Ovary (tissue), 9 donors: ENCODE results near the gene CARMIL1. TPM values are rescaled to one million over a fixed set of nuclear protein-coding genes. Genes with fewer than 3 reads are reported as not detected.

Source experiments
- DNase-seq, 5 donors: peaks; one replicate each; pipeline ENCODE4 v3.0.0-alpha.2; 2019 to 2020
- H3K27ac ChIP-seq, 2 donors: fragments of 200-600 bp; one replicate each; pipeline versions ENCODE4 v1.5.1 to v1.8.0; 2019 to 2022
- H3K27me3 ChIP-seq: fragments of 200-600 bp; one replicate; pipeline ENCODE4 v1.8.0; 2022
- H3K36me3 ChIP-seq: fragments of 200-600 bp; sonication (generic); one replicate; pipeline ENCODE4 v1.5.1; 2019
- H3K4me1 ChIP-seq: one replicate; pipeline ENCODE4 v1.8.1; 2013; ENCODE audit warnings: mild to moderate bottlenecking, moderate library complexity; ENCODE audit not compliant: insufficient read depth
- H3K4me3 ChIP-seq: fragments of 200-600 bp; sonication (generic); one replicate; pipeline ENCODE4 v1.5.1; 2017
- H3K9me3 ChIP-seq, 2 donors: fragments of 200-600 bp in 1 of 2; sonication (generic) in 1 of 2; one replicate each; pipeline versions ENCODE4 v1.5.1 to v1.8.1; 2013 to 2019; ENCODE audit warnings: mild to moderate bottlenecking in 1 of 2, moderate library complexity in 1 of 2
- EP300 ChIP-seq: sonication (generic); formaldehyde crosslinking; IDR thresholded peaks from one replicate; pipeline ENCODE4 v1.6.1; 2017; ENCODE audit warnings: antibody characterized with exemption
- POLR2A ChIP-seq: fragments of 450-650 bp; IDR thresholded peaks from one replicate; pipeline ENCODE4 v1.6.1; 2017; ENCODE audit warnings: antibody characterized with exemption, mild to moderate bottlenecking, moderate library complexity
- WGBS, 3 donors: extraction: QIAGEN DNeasy Blood & Tissue Kit in 1 of 3; methylation state at CpG; one replicate each; pipeline versions ENCODE4 v1.1.5 to v1.1.7; 2013 to 2017; 5-methylcytosine and 5-hydroxymethylcytosine counted together
- intact Hi-C, 4 donors: fragments of 100-400 bp; cut with DNase I; formaldehyde crosslinking; loops; one replicate each; pipeline versions ENCODE4 v1.11.0 to v1.15.1; 2022 to 2023
- polyA plus RNA-seq, 2 donors: library from polyadenylated mRNA; stranded (reverse); fragments of 200-250 nt in 1 of 2; fragments of 350-450 nt in 1 of 2; fragmentation: Illumina TruSeq in 1 of 2; extraction: RNeasy Lipid Tissue Mini Kit (QIAGEN cat#74804) in 1 of 2; gene quantifications; one replicate each; pipeline ENCODE4 v1.2.3, GENCODE V29; 2013 to 2014
- total RNA-seq, 7 donors: library from RNA; depleted of rRNA in 2 of 7; stranded (reverse); fragments of >200 nt in 2 of 7; fragmentation: NEBNext Ultra II Directional in 3 of 7; extraction: Animal tissue kit (Norgen Biotek cat#: 25700) in 3 of 7; gene quantifications; one replicate each; pipeline versions ENCODE4 v1.1.0 to v1.2.4, GENCODE V29; 2016 to 2023
- TF ChIP-seq, protein P1 (sequence below), 3 donors: fragments of 450-650 bp in 2 of 3; fragments of 200-600 bp in 1 of 3; IDR thresholded peaks; one replicate each; pipeline versions ENCODE4 v1.5.1 to v1.8.0; 2016 to 2022; ENCODE audit warnings: antibody characterized with exemption in 3 of 3, mild to moderate bottlenecking in 1 of 3
- donor health status: DM: no; HTN: no; CAD: no; lungs with moderate emphysema.
- donor health status: DM: no; HTN: no; CAD: no.
- donor health status: Bipolar disorder and iron deficiency.
- donor health status: DM: yes; HTN: yes; CAD: no.
- donor health status: DM: no; HTN: no; CAD: no.
- donor health status: DM: yes; HTN: yes; CAD: no.

CARMIL1 gene
- total and polyA plus RNA-seq, 9 donors, result 6.4 to 25.6 (median 16.8) TPM

DNA sequence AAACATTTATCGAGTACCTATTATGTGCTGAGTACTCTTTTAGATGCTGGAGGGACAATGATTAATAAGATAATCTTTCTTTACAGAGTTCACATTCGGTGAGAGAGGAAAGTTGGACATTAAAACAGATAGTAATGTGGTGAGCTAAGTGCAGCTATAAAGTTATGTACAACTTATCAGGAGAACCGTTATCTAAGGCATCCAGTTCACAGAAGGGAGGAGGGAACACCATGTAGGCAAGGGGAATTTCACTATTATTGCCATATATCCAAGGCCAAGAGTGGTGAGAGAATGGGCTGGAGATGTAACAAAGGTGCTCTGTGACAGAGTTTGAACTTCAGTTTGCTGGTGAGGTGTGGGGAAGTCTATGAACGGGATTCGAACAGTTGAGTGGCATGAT lies 105.8 kb downstream of the CARMIL1 start:
- no peak for DNase-seq
- WGBS, 3 donors, result 59 to 70% (median 62%) methylated on average over 5 of the region's 5 CpGs
- no peak overlapping the region for H3K27ac ChIP-seq

DNA sequence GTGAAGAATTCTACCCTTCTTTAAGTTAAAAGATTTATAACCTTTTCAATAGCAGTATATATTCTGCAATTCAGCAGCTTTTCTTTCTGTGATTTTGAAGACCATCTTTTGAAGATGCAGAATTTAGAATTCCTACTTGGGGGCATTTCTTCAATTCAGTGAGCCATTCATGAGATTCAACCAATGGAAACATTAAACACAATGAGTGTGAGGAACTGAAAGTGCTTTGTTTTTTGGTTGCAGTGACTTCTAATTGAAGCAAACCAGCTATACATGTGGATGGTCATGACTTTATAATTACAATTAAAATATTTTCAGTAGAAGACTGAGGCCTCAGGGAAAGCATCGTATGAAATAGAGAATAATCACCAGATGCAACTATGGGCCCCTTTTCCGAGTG lies 108.3 kb downstream of the CARMIL1 start:
- WGBS, 3 donors, result 94 to 98% (median 96%) methylated on average over 2 of the region's 2 CpGs
- Histone ChIP-seq H3K27me3 (no peaks in the 10 kb centered on the region), H3K9me3 (no peaks in the 10 kb centered on the region), H3K27ac (no peak overlapping the region), H3K36me3 (no peaks in the 10 kb centered on the region), H3K4me1 (peaks cover 1% of the 10 kb centered on the region), H3K4me3 (no peak overlapping the region)
- TF ChIP-seq POLR2A, result no peak
- TF ChIP-seq, protein P1, sequence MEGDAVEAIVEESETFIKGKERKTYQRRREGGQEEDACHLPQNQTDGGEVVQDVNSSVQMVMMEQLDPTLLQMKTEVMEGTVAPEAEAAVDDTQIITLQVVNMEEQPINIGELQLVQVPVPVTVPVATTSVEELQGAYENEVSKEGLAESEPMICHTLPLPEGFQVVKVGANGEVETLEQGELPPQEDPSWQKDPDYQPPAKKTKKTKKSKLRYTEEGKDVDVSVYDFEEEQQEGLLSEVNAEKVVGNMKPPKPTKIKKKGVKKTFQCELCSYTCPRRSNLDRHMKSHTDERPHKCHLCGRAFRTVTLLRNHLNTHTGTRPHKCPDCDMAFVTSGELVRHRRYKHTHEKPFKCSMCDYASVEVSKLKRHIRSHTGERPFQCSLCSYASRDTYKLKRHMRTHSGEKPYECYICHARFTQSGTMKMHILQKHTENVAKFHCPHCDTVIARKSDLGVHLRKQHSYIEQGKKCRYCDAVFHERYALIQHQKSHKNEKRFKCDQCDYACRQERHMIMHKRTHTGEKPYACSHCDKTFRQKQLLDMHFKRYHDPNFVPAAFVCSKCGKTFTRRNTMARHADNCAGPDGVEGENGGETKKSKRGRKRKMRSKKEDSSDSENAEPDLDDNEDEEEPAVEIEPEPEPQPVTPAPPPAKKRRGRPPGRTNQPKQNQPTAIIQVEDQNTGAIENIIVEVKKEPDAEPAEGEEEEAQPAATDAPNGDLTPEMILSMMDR (IDR thresholded peaks at IDR 0.05), result no peak
- TF ChIP-seq EP300, result no peak
- intact Hi-C loops, result no loop called here
- DNase-seq, result no peak

More for the DNA sequence above, 105.8 kb downstream of the CARMIL1 start:
- Histone ChIP-seq H3K27me3 (no peaks in the 10 kb centered on the region), H3K9me3 (no peaks in the 10 kb centered on the region), H3K4me3 (no peak overlapping the region), H3K36me3 (no peaks in the 10 kb centered on the region), H3K4me1 (peaks cover 3% of the 10 kb centered on the region)
- intact Hi-C loops, result no loop called here
- TF ChIP-seq, protein P1 (IDR thresholded peaks at IDR 0.05), result no peak
- TF ChIP-seq EP300 (no peak), POLR2A (no peak)

DNA sequence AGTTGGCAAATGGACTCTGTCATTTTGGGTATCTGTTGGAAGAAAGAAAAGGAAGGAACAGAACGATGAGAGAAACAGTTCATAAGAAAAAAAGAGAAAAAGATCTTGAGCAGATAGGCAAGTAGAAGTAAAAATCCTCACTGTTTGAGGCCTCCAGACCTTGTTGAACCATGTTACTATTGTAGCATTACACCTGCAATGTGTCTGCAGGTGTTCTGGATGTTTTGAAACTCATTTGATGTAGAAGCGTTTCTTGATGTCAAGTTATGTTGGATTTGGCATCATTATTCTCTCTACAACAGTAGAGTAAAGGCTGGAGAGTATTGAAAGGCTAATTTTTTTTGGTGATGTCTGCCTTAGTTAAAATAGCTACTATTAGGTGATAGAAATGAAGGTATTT lies 108.7 kb downstream of the CARMIL1 start:
- WGBS, 3 donors, result 72 to 86% (median 83%) methylated on average over 2 of the region's 2 CpGs
- peaks cover 1% of the 10 kb centered on the region for H3K4me1 ChIP-seq
- intact Hi-C loops, result no loop called here

DNA sequence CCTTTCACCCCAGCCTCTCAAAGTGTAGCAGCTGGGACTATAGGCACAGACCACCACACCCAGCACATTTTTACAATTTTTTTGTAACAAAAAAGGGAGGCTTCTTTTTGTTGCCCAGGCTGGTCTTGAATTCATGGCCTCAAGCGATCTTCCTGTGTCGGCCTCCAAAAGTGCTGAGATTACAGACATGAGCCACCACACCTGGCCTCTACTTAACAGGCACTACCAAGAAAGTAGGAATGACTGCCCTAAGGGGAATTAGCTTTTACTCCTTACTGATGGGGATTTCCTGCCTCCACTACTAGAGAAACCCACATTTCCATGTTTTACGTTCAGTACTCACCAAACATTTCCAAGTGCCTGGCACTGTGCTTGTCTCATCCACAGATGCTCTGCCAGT lies 109.6 kb downstream of the CARMIL1 start:
- no peak for DNase-seq
- Histone ChIP-seq H3K27ac (no peak overlapping the region), H3K36me3 (no peaks in the 10 kb centered on the region), H3K27me3 (no peaks in the 10 kb centered on the region), H3K4me3 (no peak overlapping the region), H3K4me1 (peaks cover 1% of the 10 kb centered on the region), H3K9me3 (no peaks in the 10 kb centered on the region)
- intact Hi-C loops, result no loop called here
- TF ChIP-seq, protein P1 (IDR thresholded peaks at IDR 0.05), result no peak
- TF ChIP-seq POLR2A (no peak), EP300 (no peak)
- WGBS, 3 donors, result 60 to 97% (median 83%) methylated on average over 3 of the region's 3 CpGs

More for the DNA sequence above, 108.7 kb downstream of the CARMIL1 start:
- no peak for DNase-seq
- Histone ChIP-seq H3K36me3 (no peaks in the 10 kb centered on the region), H3K27me3 (no peaks in the 10 kb centered on the region), H3K27ac (no peak overlapping the region), H3K9me3 (no peaks in the 10 kb centered on the region), H3K4me3 (no peak overlapping the region)
- TF ChIP-seq POLR2A, result no peak
- TF ChIP-seq, protein P1 (IDR thresholded peaks at IDR 0.05), result no peak

DNA sequence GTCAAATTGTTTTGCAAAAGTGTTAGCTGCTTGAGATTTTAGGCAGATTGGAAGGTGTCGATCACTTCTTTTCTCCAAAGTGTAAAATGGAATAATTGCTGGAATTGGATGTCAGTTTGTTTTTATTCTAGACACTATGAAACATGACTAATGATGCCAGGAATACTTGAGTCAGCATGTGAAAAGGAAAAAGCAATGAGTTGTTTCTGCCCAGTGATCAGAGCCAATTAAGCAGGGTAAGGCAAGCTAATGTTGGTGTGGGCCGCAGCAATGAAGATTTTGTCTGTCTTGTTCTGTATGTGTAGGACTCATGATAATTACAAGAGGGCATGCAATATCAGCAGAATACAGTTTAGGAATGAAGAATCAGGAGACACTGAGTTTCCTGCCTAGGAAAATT lies 110.3 kb downstream of the CARMIL1 start:
- H3K27me3 ChIP-seq, result no peaks in the 10 kb centered on the region
- WGBS, 3 donors, result 61 to 68% (median 68%) methylated on average over 2 of the region's 2 CpGs
- H3K9me3 ChIP-seq, result no peaks in the 10 kb centered on the region
- H3K36me3 ChIP-seq, result no peaks in the 10 kb centered on the region
- no peak overlapping the region for H3K27ac ChIP-seq
- DNase-seq, result no peak
- TF ChIP-seq, protein P1 (IDR thresholded peaks at IDR 0.05), result no peak
- TF ChIP-seq EP300 (no peak), POLR2A (no peak)
- intact Hi-C loops, result no loop called here
- H3K4me1 ChIP-seq, result peaks cover 1% of the 10 kb centered on the region
- no peak overlapping the region for H3K4me3 ChIP-seq
